Nephron (organoid): ENCODE measurements around the gene HPCAL1.
A peak's percentile ranks its signal among the peaks of the same experiment; 100 is the strongest.

Experiments
- H3K27ac Mint-ChIP-seq, 3 experiments: 2 replicates each; pipeline ENCODE4 v1.8.0; 2020; ENCODE audit warnings: mixed read lengths in 3 of 3, mild to moderate bottlenecking in 2 of 3, moderate library complexity in 1 of 3
- H3K27me3 Mint-ChIP-seq: 2 replicates; pipeline ENCODE4 v1.8.0; 2021; ENCODE audit warnings: low read depth, mild to moderate bottlenecking, moderate library complexity, mixed read lengths
- H3K36me3 Mint-ChIP-seq: 2 replicates; pipeline ENCODE4 v1.8.0; 2020; ENCODE audit warnings: low read depth, mixed read lengths
- H3K4me1 Mint-ChIP-seq: 2 replicates; pipeline ENCODE4 v1.8.0; 2020; ENCODE audit warnings: mixed read lengths
- H3K4me3 Mint-ChIP-seq, 3 experiments: 2 replicates each; pipeline ENCODE4 v1.8.0; 2020; ENCODE audit warnings: mild to moderate bottlenecking in 3 of 3, mixed read lengths in 3 of 3, moderate library complexity in 2 of 3
- H3K9me3 Mint-ChIP-seq: 2 replicates; pipeline ENCODE4 v1.8.0; 2020; ENCODE audit warnings: mixed read lengths
- CTCF ChIP-seq, 3 experiments: fragments of 200-600 bp; sonication (generic); IDR thresholded peaks; one replicate each; pipeline ENCODE4 v1.5.0; 2021; ENCODE audit warnings: antibody characterized with exemption in 3 of 3; ENCODE audit not compliant: unreplicated experiment in 3 of 3

The HPCAL1 gene

GRCh38 chr2:10278029-10278762, 24.5 kb upstream of the HPCAL1 start:
- Mint-ChIP-seq H3K27ac (peak overlapping the region; percentile 8 to 70 (median 30)), H3K9me3 (no peaks in the 10 kb centered on the region), H3K36me3 (no peaks in the 10 kb centered on the region), H3K4me3 (no peak overlapping the region), H3K27me3 (peaks cover 18% of the 10 kb centered on the region), H3K4me1 (peaks cover 21% of the 10 kb centered on the region)
- no peak for TF ChIP-seq CTCF (IDR thresholded peaks at IDR 0.05; ENCODE audit: unreplicated experiment in 3 of 3)

DNA sequence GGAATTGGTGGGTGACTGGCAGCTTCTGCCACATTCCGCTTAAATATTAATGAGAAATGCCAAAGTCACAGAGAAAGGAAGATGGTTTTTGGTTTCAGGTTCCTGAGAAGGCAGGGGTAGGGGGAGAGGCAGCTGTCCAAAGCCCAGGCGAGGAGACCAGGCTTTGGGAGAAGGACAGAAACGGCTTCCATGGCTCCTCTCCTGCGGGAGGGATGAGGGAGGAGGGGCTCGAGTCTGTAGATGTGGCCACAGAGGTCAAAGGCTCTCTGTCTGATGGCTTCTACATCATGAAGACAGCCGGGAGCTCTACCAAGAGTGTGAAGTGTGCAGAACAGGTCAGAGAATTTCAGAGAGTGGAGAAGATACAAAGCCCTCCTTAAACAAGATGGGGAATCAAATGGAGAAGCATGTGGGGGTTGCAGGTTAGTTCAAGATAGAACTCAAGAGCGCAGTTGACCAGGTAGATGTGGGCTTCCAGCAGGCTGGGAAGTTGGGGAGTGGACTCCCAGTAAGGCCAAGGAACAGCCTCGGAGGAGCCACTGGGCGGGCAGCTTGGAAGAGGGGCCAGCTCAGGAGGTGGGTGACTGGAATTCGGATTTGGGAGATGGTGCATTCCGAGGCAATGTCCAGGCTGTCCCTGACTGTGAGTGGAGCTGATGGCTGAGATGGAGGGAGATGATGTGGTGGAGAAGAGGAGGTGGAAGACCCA, 23.8 kb upstream of the HPCAL1 start:
- H3K4me3 Mint-ChIP-seq, result no peak overlapping the region
- TF ChIP-seq CTCF (IDR thresholded peaks at IDR 0.05; ENCODE audit: unreplicated experiment in 3 of 3), result no peak
- H3K9me3 Mint-ChIP-seq, result no peaks in the 10 kb centered on the region
- peak overlapping the region; percentile 8 to 70 (median 30) for H3K27ac Mint-ChIP-seq
- H3K36me3 Mint-ChIP-seq, result no peaks in the 10 kb centered on the region
- peaks cover 21% of the 10 kb centered on the region for H3K4me1 Mint-ChIP-seq
- peaks cover 18% of the 10 kb centered on the region for H3K27me3 Mint-ChIP-seq

GRCh38 chr2:10279472-10279870, 23.2 kb upstream of the HPCAL1 start:
- no peak for TF ChIP-seq CTCF (IDR thresholded peaks at IDR 0.05; ENCODE audit: unreplicated experiment in 3 of 3)

DNA sequence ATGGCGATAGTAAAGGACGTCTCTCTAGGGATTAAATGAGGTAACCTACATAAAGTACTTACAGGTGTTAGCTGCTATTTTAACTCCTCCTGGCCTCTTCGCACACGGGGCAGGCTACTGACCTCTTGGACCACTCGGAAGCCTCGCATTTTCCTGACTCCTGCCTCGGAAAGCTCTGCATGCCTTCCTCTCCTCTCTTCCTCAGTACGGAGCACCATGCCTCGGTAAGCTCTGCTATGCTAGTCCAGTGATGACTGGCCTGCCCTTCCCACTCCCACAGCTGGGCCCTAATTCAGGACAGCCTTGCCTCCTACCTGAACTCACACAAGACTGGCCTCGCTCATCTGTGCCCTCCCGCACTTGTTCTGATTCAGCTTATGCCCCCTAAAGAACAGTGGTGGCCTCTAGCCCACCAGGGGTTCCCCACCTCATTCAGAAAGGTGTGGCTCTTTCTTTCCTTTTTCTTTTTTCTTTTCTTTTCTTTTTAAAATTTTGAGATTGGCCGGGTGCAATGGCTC, 22.7 kb upstream of the HPCAL1 start:
- no peak overlapping the region for H3K27ac Mint-ChIP-seq
- TF ChIP-seq CTCF (IDR thresholded peaks at IDR 0.05; ENCODE audit: unreplicated experiment in 3 of 3), result no peak
- no peak overlapping the region for H3K4me3 Mint-ChIP-seq
- no peaks in the 10 kb centered on the region for H3K9me3 Mint-ChIP-seq
- no peaks in the 10 kb centered on the region for H3K36me3 Mint-ChIP-seq
- H3K27me3 Mint-ChIP-seq, result peaks cover 18% of the 10 kb centered on the region
- peaks cover 23% of the 10 kb centered on the region for H3K4me1 Mint-ChIP-seq

More at GRCh38 chr2:10279472-10279870, 23.2 kb upstream of the HPCAL1 start:
- H3K4me3 Mint-ChIP-seq, result no peak overlapping the region
- H3K9me3 Mint-ChIP-seq, result no peaks in the 10 kb centered on the region
- H3K36me3 Mint-ChIP-seq, result no peaks in the 10 kb centered on the region
- peaks cover 21% of the 10 kb centered on the region for H3K4me1 Mint-ChIP-seq
- H3K27me3 Mint-ChIP-seq, result peaks cover 18% of the 10 kb centered on the region
- H3K27ac Mint-ChIP-seq, result no peak overlapping the region

GRCh38 chr2:10281891-10282290, 20.8 kb upstream of the HPCAL1 start:
- Mint-ChIP-seq H3K4me1 (peaks cover 27% of the 10 kb centered on the region), H3K36me3 (no peaks in the 10 kb centered on the region), H3K27ac (no peak overlapping the region), H3K9me3 (no peaks in the 10 kb centered on the region), H3K27me3 (peaks cover 17% of the 10 kb centered on the region), H3K4me3 (no peak overlapping the region)
- no peak for TF ChIP-seq CTCF (IDR thresholded peaks at IDR 0.05; ENCODE audit: unreplicated experiment in 3 of 3)
